Measurements from ENCODE around the gene SMG5.

GRCh38 chr1:156225677-156226014 is 57.0 kb downstream of the SMG5 start:
- no peak for TF ChIP-seq CTCF (IDR thresholded peaks at IDR 0.05)
- TF ChIP-seq POLR2A (IDR thresholded peaks at IDR 0.05) = no peak
